HL-60/S4 (cell line): ENCODE data around the gene SCAMP2.

Experiments used
- in situ Hi-C: fragments of 300-500 bp; cut with MboI; formaldehyde crosslinking; loops from 2 replicates; pipeline ENCODE4 v1.14.3; 2022; ENCODE audit warnings: low sequenced_read_pairs

Gene SCAMP2

DNA sequence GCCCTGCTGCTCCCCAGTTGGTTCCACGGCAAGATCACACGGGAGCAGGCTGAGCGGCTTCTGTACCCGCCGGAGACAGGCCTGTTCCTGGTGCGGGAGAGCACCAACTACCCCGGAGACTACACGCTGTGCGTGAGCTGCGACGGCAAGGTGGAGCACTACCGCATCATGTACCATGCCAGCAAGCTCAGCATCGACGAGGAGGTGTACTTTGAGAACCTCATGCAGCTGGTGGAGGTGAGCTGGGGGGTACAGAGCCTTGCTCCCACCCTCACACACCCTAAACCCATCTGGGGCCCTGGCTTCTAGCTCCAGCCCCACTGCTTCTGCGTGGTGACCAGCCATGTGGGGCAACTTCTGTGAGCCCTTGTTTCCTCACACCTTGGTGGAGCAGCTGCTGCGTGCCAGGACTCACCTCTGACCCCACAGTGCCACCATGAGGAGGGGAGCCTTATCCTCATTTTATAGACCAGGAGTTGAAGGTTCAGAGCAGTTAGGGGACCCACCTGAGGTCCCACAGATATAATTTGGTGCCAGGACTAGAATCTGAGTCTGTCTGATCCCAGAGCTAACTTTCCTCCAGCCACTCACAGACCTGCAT lies 73.8 kb downstream of the SCAMP2 start:
- in situ Hi-C loops, result no loop called here

GRCh38 chr15:74798388-74799254 lies 74.5 kb downstream of the SCAMP2 start:
- in situ Hi-C loops, result no loop called here

GRCh38 chr15:74795966-74796625 lies 77.1 kb downstream of the SCAMP2 start:
- in situ Hi-C loops, result no loop called here

DNA sequence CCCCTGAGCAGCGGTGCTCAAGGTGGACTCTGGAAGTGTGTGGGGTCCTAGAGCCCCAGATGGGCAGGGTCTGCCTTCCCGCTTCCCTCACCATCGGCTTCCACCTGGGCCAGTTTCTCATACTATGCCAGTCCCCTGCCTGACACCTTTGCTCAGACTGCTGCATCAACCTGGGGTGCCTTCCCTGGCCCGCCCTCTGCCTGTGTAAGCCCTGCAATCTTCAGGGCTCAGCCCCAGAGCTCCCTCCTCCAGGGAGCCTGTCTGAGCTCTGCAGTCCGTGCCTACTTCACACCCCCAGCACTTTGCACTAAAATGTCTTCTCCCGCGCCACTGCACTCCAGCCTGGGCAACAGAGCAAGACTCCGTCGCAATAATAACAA lies 78.2 kb downstream of the SCAMP2 start:
- in situ Hi-C loops, result no loop called here

DNA sequence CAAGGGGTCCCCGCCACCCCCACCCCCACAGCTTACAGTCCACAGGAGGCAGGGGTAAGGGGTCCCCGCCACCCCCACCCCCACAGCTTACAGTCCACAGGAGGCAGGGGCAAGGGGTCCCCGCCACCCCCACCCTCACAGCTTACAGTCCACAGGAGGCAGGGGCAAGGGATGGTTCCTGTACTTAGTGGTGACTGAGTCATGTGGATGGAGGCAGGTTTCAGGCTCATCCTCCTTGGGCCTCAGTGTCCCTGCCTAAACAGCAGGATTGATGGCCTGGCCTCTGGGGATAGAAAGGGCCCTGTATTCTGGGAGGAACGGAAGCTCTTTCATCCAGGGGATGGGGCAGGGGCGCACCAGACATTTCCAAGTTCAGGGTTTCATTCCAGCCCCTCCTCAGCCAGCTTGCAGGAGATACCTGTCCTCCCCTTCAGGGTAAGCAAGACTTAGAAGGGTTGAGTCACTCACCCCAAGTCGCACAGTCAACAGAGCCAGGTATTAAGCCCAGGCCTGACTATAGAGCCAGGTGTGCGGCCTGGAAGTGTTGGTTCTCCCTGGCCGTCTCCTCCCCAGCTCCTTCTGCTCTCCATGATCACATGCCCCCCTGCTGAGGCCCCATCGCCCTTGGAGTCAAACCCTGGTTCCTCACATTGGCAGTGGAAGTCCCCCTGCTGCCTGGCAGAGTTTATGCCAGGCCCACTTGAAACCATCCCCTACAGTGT lies 78.8 kb downstream of the SCAMP2 start:
- in situ Hi-C loops, result no loop called here
